ENCODE measurements around the gene TMEM132D. TPM values are rescaled to one million over a fixed set of nuclear protein-coding genes. Genes with fewer than 3 reads are reported as not detected.

The TMEM132D gene
- total RNA-seq, 2 experiments from 2014 or later: not detected

DNA sequence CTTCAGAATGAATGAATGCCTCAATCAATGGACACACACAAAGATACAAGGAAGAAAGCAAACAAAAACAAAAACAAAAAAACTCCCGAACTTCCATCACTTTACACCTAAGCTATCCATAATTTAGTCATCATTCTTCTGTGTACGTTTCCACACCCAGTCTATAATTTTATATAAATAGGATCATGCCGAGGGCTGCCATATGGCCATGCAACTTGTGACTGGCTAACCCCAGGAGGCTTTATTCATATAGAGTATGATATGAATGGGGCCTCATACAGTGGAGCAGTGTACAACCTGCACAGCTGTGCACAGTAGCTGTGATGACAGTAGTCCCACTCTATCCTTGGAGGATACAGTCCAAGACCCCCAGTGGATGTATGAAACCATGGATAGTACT, 365.7 kb downstream of the TMEM132D start:
- Histone ChIP-seq H3K27ac (ENCODE audit: low read depth, low read length, poor library complexity, severe bottlenecking) (no peak overlapping the region), H3K36me3 (ENCODE audit: insufficient read depth, low read length) (no peaks in the 10 kb centered on the region), H3K9me2 (ENCODE audit: insufficient read depth, low read length) (no peaks in the 10 kb centered on the region), H3K79me2 (ENCODE audit: insufficient read depth, low read depth, low read length) (no peaks in the 10 kb centered on the region), H3K9me3 (ENCODE audit: low read length) (no peaks in the 10 kb centered on the region), H3K4me2 (ENCODE audit: low read length) (no peak overlapping the region), H4K20me1 (ENCODE audit: insufficient read depth, low read length) (no peaks in the 10 kb centered on the region), H3K4me1 (ENCODE audit: insufficient read depth, low read length, poor library complexity, severe bottlenecking) (no peaks in the 10 kb centered on the region), H2AFZ (ENCODE audit: low read length) (no peak overlapping the region), H3K4me3 (ENCODE audit: low read depth, low read length, poor library complexity, severe bottlenecking) (no peak overlapping the region)
- BruUV-seq (replicated peaks): no TSS peak
- no peak for DNase-seq (ENCODE audit: low spot score)
- ChIA-PET POLR2A (no interaction called here), CTCF (ENCODE audit: unreplicated experiment) (no interaction called here)
- intact Hi-C loops (cut with micrococcal nuclease; ENCODE audit: unreplicated experiment): no loop called here
- TF ChIP-seq CTCF (conservative IDR thresholded peaks at IDR 0.05; ENCODE audit: low read length) (no peak), EZH2phosphoT487 (IDR thresholded peaks at IDR 0.05; ENCODE audit: borderline replicate concordance, low read depth, low read length) (no peak)

DNA sequence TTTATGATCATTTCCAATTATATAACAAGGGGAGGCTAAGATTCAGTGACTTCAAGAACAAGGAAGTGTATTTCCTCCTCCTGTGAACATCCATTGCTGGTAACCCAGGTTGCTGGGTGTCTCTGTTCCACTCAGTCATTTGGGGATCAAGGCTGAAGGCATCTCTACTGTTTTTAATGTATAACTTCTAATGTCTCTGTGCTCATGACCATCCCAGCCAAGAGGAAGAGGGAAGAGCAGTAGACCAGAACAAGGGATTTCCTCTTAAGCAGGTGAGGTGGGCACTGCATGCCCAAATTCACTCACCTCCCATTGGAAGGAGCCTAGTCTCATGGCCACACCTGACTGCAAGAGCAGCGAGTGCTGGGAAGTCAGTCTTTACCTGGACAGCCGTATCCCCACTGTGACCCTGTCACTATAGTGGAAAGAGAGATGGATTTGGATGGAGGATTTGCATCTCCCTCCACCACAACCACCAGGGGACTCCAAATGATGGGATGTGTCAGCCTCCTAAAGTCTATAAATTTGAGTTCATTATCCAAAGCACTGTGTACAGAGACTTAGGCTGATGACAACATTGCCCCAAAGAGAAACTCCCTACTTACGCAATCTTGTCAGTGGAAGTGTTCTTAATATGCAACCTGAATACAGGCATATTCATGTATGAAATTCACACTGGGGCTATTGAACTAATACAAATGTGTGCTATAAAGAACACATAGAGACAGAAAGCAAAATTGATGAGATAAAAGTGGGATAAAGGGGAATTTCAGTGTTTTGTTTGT, 368.7 kb downstream of the TMEM132D start:
- POLR2A ChIA-PET: no interaction called here
- H3K27ac ChIP-seq (ENCODE audit: low read depth, low read length, poor library complexity, severe bottlenecking): no peak overlapping the region
- no peak overlapping the region for H3K4me2 ChIP-seq (ENCODE audit: low read length)
- no peak overlapping the region for H2AFZ ChIP-seq (ENCODE audit: low read length)
- no peak for TF ChIP-seq CTCF (conservative IDR thresholded peaks at IDR 0.05; ENCODE audit: low read length)
- no peak for TF ChIP-seq EZH2phosphoT487 (IDR thresholded peaks at IDR 0.05; ENCODE audit: borderline replicate concordance, low read depth, low read length)
- H3K9me3 ChIP-seq (ENCODE audit: low read length): no peaks in the 10 kb centered on the region
- H3K36me3 ChIP-seq (ENCODE audit: insufficient read depth, low read length): no peaks in the 10 kb centered on the region
- intact Hi-C loops (cut with micrococcal nuclease; ENCODE audit: unreplicated experiment): no loop called here
- no TSS peak for BruUV-seq (replicated peaks)
- CTCF ChIA-PET (ENCODE audit: unreplicated experiment): no interaction called here
- no peaks in the 10 kb centered on the region for H3K79me2 ChIP-seq (ENCODE audit: insufficient read depth, low read depth, low read length)
- no peak overlapping the region for H3K4me3 ChIP-seq (ENCODE audit: low read depth, low read length, poor library complexity, severe bottlenecking)
- H4K20me1 ChIP-seq (ENCODE audit: insufficient read depth, low read length): no peaks in the 10 kb centered on the region
- H3K9me2 ChIP-seq (ENCODE audit: insufficient read depth, low read length): no peaks in the 10 kb centered on the region
- no peak for DNase-seq (ENCODE audit: low spot score)
- H3K4me1 ChIP-seq (ENCODE audit: insufficient read depth, low read length, poor library complexity, severe bottlenecking): no peaks in the 10 kb centered on the region

DNA sequence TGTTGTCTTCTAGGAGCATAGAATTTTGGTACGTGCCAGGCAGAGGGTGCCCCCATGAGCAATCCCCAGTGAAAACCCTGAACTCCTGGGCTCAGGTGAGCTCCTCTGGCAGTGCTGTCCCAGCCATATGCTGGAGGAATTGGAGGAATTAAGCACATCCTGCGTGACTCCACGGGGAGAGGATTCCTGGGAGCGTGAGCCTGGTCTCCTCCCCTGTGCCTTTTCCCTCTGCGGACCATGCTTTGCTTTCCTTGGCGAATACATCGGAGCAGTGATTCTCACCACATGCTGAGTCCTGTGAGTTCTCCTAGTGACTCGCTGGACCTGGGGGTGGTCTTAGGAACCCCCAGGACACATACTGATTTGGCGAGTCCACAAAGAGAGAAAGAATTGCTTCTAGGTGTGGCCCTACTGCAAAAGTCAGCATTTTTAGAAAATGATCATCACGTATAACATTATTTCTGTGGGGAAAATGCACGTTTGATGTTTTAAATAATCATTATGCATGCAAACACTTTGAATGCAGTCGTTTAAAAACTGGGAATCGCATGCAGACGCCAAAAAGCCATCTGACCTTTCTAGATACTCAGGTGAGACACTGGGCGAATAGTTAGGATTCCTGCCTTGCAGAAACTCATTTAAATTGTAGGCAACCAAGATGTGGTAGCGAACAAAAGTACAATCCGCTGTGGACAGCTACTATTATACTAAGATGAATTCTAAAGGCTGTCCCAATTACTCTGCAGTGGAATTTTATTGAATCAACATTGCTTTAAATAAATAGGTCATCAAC, 370.9 kb downstream of the TMEM132D start:
- POLR2A ChIA-PET: no interaction called here
- H3K9me2 ChIP-seq (ENCODE audit: insufficient read depth, low read length): no peaks in the 10 kb centered on the region
- H3K4me3 ChIP-seq (ENCODE audit: low read depth, low read length, poor library complexity, severe bottlenecking): no peak overlapping the region
- no peaks in the 10 kb centered on the region for H3K4me1 ChIP-seq (ENCODE audit: insufficient read depth, low read length, poor library complexity, severe bottlenecking)
- H4K20me1 ChIP-seq (ENCODE audit: insufficient read depth, low read length): no peaks in the 10 kb centered on the region
- H3K79me2 ChIP-seq (ENCODE audit: insufficient read depth, low read depth, low read length): no peaks in the 10 kb centered on the region
- no peaks in the 10 kb centered on the region for H3K9me3 ChIP-seq (ENCODE audit: low read length)
- DNase-seq (ENCODE audit: low spot score): no peak
- intact Hi-C loops (cut with micrococcal nuclease; ENCODE audit: unreplicated experiment): no loop called here
- H3K36me3 ChIP-seq (ENCODE audit: insufficient read depth, low read length): no peaks in the 10 kb centered on the region
- no TSS peak for BruUV-seq (replicated peaks)
- no peak overlapping the region for H2AFZ ChIP-seq (ENCODE audit: low read length)
- no peak overlapping the region for H3K27ac ChIP-seq (ENCODE audit: low read depth, low read length, poor library complexity, severe bottlenecking)
- no peak for TF ChIP-seq EZH2phosphoT487 (IDR thresholded peaks at IDR 0.05; ENCODE audit: borderline replicate concordance, low read depth, low read length)
- no peak for TF ChIP-seq CTCF (conservative IDR thresholded peaks at IDR 0.05; ENCODE audit: low read length)
- CTCF ChIA-PET (ENCODE audit: unreplicated experiment): no interaction called here
- H3K4me2 ChIP-seq (ENCODE audit: low read length): no peak overlapping the region

Measured in OCI-LY7 (cell line).